ENCODE data around the gene SRI. TPM values are rescaled to one million over a fixed set of nuclear protein-coding genes. Genes with fewer than 3 reads are reported as not detected.

SRI gene
- total RNA-seq, 1 donor from 2014 or later, result 196 TPM

- intact Hi-C loops (cut with micrococcal nuclease), result no loop called here
Observed at GRCh38 chr7:88226201-88226600, 6.4 kb upstream of the SRI start.

DNA sequence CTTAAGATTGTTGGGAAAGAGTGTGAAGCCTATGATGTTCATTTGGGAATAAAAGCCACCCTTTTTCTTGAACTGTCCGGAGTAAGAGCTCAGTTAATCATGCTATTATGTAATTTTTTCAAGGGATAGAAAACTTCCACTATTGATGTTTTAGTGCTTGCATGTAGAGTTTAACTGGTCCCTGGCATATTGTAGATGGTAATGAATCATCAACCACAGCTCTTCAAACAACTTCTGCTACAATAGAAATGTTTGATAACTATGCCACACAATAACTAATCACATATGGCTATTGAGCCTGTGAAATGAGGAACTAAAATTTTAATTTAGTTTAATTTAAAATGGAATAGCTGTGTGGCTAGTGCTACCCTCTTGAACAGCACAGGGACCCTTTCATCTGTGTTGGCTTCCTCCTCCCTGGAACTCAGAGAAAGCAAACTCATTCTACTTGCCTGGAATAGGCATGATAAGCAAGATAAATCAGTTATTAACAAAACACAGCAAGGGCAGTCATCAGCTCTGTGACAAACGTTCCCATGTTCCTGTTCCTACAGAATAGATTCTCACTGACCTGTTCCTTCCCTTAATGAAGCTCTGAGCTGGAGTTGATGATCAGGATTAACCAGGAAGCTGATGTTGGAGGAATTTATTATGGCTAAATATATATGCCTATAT is 4.9 kb upstream of the SRI start:
- intact Hi-C loops (cut with micrococcal nuclease), result no loop called here

GRCh38 chr7:88223265-88223664 is 3.4 kb upstream of the SRI start:
- intact Hi-C loops (cut with micrococcal nuclease), result no loop called here

GRCh38 chr7:88218836-88219605 is 817 bp downstream of the SRI start:
- intact Hi-C loops (cut with micrococcal nuclease), result loop anchor here (1.0 to 5.0 kb wide), 4 partner anchors 592 to 1066 kb away; partner anchors contain the start of genes CROT, DMTF1, RUNDC3B and TMEM243

DNA sequence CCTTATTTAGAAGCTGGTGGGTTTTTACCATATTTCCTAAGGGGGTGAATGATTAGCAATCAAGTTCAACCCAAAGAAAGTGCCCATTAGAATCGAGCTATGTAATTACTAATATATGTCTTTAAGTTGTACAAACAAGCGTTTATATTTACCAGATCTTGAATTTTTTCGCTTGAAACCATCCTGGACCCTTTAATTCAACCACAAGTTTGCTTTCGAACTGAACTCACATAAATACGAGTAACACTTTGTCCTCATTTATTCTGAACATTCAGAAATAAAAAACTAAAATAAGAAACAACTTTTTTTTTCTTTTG is 1.5 kb downstream of the SRI start:
- intact Hi-C loops (cut with micrococcal nuclease), result loop anchor here (2.0 to 5.0 kb wide), 3 partner anchors 591 to 1066 kb away; partner anchors contain the start of genes DMTF1, RUNDC3B and TMEM243

- intact Hi-C loops (cut with micrococcal nuclease), result loop anchor here (2.0 to 5.0 kb wide), 3 partner anchors 591 to 1065 kb away; partner anchors contain the start of genes DMTF1, RUNDC3B and TMEM243
Observed at GRCh38 chr7:88217675-88218428, 2.0 kb downstream of the SRI start.

DNA sequence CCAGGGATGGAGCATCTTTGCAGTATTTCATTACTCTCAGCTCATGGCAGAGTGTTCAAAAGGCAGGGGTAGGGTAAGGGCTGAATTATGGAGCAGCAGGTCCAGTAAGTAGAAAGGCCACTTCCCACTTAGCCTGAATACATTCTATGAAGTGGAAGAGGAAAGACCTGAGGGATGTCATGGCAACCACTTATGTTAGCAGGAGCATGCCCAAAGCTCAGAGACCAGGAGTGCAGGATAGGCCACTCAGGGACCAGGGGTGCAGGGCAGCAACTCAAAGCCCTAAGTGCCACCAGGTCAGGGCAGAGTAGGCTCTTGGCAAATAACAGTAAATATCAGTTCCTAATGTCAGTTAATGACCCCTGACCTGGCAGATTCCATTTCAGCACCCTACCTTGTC is 3.6 kb downstream of the SRI start:
- intact Hi-C loops (cut with micrococcal nuclease), result loop anchor here (5.0 kb wide), 1 partner anchor 589 kb away; the partner anchor contains the start of gene RUNDC3B

DNA sequence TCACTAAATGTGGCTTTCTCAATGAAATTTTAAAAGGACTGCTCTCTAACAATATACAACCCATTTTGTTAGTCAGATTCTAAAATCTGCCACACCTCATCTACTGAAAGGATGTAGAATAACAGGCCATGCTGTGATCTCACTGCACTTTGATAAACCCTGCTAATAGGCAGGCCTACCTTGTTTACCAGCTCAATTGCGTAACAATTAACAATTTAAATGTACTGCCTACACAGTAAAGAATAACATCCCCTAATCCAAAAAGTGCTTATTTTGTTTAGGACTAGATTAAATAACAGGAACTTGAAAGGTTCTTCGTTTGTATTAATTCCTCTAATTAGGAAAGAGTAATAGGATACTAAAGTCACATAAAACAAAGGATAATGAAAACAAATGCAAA is 4.5 kb downstream of the SRI start:
- intact Hi-C loops (cut with micrococcal nuclease), result loop anchor here (5.0 kb wide), 1 partner anchor 588 kb away; the partner anchor contains the start of gene RUNDC3B

DNA sequence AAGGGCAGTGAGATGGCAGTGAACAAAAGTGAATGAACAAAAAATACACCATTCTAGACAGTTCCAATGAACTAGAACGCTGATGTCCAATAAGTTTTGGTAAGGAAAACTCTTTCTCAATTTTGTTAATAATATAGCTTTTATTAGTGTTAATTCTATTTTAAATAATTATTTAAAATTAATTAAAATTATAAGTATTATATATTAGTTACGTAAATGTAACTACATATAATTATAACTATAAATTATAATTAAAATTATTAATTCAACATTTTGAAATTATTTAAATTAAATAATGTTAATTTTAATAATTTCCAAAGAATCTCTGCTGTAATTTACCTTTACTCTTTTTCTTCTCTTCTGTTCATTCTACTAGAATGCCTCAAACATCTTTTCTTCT is 5.4 kb downstream of the SRI start:
- intact Hi-C loops (cut with micrococcal nuclease), result no loop called here

DNA sequence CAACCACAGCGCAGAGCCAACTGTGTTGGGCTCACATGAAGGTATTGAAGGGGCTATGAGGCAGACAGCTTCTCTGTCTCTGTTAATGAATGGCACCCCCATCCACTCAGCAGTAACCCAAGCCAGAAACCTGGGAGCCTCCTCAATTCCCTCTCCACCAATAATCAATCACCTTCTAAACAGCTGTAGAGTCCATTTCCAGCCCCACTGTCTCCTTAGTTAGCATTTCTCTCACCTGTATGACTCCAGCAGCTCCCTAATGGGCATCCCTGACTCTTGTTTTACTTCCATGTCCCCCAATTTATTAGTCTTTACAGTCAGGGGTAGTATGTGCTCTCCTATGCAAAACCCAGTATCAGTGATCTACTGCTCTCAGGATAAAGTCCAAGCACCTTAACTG is 6.9 kb downstream of the SRI start:
- intact Hi-C loops (cut with micrococcal nuclease), result no loop called here

DNA sequence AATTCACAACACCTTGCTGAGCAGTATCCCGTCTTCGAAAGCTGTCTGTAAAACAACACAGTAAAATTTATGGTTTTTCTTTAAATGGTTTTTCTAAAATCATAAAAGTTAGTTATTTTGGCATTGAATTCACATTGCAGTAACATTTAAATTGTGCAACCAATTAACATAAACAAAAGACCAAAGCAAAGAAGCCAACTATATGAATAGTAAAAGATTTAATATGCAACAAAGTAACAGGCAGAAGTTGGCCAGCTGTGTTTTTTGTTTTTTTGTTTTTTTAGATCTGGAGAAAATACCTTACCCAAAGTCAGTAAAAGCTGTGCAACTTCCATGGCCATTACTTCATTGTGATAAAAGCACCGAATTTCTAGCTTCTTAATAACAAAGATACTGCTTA is 11.3 kb downstream of the SRI start:
- intact Hi-C loops (cut with micrococcal nuclease), result no loop called here

DNA sequence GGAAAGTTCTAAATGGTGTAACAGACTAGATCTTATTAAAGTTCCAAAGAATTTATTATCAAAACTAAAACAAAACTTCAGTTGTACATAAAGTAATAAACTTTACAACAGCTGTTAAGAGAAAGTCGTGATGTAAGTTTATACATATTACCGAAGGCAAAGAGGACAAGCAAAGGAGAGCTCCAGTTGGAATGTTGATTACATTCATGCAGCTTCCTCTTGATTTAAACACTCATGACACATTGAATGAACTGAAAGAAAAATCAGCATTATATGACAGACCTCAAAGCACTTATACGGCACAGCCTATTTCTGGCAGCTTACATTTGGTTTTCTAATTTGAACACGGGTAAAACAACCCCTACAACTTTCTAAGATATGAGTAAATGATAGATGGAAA is 13.6 kb downstream of the SRI start:
- intact Hi-C loops (cut with micrococcal nuclease), result no loop called here

DNA sequence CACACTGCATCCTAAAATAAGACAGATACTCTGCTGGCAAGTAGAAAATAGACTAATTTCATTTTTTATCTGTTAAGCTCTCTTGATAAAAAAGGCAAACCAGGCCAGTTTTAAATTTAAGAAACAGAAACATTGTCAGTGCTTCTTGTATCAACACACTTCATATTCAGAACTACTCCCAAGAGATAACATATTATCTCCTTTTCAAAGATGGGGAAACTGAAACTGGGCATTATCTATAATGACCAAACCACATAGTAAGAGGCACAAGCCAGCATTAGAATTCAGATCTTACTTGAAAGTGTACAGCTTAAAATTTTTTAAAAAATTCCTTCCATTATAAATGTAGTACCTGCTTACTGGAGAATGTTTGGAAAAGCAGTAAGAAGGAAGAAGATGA is 14.7 kb downstream of the SRI start:
- intact Hi-C loops (cut with micrococcal nuclease), result no loop called here

DNA sequence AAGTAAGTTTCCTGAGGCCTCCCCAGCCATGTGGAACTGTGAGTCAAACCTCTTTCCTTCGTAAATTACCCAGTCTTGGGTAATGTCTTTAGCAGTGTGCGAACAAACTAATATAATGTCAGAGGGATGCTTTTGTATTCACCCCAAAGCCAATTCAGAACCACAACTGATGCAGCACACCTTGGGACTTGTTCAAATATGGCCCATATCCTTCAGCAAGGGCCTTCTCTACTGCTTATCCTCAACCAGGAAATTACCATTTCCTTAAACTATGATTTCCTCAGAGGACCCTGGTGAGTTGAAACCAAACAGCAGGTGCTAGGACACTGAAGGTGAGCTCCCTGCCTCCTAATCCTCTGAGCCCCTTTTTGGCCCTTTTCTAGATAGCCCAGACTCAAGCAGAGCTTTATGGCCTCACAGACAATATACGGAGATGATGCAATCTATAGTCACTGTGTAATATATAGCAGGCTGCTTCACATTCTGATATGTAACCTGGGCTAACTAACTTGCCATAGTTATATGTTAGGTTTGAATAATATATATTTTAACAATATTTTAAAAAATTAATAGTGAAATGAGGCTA is 15.2 kb downstream of the SRI start:
- intact Hi-C loops (cut with micrococcal nuclease), result no loop called here

- intact Hi-C loops (cut with micrococcal nuclease), result no loop called here
Observed at GRCh38 chr7:88203401-88203800, 16.4 kb downstream of the SRI start.

DNA sequence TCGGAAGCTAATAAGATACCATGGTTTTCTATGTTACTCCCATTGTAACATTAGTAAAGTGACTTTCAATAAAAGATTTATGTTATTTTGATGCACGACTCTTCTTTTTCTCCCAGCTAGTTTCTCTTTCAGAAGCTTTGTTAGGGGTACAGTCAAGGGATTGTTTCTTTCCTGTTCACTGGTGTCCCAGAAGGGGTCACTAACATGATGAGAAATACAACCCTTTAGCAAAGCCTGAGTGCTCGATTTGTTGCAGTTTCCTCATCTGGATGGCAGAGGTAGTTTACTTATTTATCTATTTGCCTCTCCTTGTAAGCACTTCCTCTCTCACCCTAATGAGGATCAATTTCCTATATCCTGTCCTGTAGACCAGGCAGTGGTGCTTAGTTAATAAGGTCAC is 17.0 kb downstream of the SRI start:
- intact Hi-C loops (cut with micrococcal nuclease), result no loop called here

- intact Hi-C loops (cut with micrococcal nuclease), result no loop called here
Observed at GRCh38 chr7:88202278-88202677, 17.6 kb downstream of the SRI start.

DNA sequence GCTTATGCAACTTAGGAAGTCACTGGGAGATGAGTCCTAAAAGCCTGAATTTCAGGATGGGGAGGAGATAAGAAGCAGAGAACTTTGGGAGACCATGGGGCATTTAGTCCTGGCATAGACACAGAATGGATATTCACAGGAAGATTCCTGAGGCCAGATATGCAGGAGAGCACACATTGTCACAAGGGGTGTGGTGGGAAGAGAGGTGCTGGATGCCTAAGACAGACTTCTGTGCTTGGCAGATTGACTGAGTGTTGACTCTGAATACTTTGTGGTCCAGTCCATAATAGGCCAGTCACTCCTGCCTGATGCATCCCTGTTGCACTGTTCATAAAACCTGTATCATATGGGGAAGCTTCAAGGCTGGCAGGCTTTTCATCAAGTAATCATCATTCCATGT is 18.5 kb downstream of the SRI start:
- intact Hi-C loops (cut with micrococcal nuclease), result no loop called here

DNA sequence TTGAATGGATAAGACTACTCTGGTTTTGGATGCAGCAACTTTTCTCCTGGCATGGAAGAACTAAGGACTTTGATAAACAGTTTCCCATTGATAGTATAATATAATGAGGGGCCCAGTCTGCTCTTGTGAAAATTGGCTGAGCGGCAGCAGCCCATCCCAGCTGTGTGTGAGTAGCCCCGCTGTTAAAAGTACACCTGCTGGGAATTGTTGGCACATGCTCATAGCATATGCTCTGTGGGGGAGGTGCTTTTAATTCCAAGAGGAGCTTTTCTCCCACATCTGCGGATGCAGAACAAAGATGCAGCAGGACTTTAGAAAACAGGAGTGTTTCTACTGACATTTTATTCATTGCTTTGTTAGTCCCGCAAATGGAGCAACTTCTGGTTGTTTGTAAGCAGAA is 19.0 kb downstream of the SRI start:
- intact Hi-C loops (cut with micrococcal nuclease), result no loop called here

- intact Hi-C loops (cut with micrococcal nuclease), result no loop called here
Observed at GRCh38 chr7:88200261-88200660, 19.6 kb downstream of the SRI start.

DNA sequence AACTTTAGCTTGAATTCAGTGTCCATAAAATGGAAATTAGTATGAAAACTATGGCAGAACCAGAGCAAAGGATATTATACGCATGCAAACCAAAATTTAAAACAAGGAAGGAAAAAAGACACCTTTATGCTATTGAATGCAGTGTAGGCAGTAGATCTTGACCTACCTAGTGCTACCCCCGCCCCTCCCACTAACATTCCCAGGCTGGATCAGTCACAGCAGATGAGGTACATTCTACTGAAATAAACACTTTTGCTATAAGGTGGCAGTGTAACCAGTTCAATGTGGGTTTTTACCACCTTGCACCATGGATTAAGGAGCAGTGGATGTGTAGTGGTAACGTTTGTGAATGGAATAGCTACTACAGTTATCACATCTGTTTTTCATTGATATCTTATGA is 27.9 kb downstream of the SRI start:
- intact Hi-C loops (cut with micrococcal nuclease), result no loop called here

DNA sequence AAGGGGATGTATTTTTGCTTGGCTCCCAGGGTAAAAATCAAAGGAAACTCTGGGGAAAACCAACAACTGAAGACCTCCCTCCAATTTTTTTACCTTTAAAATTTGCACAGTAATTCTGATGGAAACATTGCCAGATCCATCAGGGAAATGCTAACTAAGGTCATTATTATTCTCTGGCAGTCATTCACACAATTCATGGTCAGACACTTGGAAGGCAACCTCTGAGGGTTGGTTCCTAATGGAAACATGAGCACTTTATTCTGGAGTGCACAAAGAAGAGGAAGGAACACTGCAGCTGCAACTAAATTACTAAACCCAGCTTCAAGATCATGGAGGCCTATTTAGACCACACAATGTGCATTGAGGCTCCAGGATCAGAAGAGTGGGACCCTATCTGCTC is 34.2 kb downstream of the SRI start:
- intact Hi-C loops (cut with micrococcal nuclease), result no loop called here

All from T-helper 2 cell treated with Interferon-gamma antibody and Interleukin-4, amounts not matched to agents 100 ng/mL and 5 ng/mL, for 36 hours (primary cell).